ENCODE data around the gene SRPX. TPM values are rescaled to one million over a fixed set of nuclear protein-coding genes. Genes with fewer than 3 reads are reported as not detected.
A peak's percentile ranks its signal among the peaks of the same experiment; 100 is the strongest.

Gene SRPX, protein sequence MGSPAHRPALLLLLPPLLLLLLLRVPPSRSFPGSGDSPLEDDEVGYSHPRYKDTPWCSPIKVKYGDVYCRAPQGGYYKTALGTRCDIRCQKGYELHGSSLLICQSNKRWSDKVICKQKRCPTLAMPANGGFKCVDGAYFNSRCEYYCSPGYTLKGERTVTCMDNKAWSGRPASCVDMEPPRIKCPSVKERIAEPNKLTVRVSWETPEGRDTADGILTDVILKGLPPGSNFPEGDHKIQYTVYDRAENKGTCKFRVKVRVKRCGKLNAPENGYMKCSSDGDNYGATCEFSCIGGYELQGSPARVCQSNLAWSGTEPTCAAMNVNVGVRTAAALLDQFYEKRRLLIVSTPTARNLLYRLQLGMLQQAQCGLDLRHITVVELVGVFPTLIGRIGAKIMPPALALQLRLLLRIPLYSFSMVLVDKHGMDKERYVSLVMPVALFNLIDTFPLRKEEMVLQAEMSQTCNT
- 67.8 and 72.3 TPM in 2 replicates for total RNA-seq (2014; rRNA removed; shearing (Covaris generic))

DNA sequence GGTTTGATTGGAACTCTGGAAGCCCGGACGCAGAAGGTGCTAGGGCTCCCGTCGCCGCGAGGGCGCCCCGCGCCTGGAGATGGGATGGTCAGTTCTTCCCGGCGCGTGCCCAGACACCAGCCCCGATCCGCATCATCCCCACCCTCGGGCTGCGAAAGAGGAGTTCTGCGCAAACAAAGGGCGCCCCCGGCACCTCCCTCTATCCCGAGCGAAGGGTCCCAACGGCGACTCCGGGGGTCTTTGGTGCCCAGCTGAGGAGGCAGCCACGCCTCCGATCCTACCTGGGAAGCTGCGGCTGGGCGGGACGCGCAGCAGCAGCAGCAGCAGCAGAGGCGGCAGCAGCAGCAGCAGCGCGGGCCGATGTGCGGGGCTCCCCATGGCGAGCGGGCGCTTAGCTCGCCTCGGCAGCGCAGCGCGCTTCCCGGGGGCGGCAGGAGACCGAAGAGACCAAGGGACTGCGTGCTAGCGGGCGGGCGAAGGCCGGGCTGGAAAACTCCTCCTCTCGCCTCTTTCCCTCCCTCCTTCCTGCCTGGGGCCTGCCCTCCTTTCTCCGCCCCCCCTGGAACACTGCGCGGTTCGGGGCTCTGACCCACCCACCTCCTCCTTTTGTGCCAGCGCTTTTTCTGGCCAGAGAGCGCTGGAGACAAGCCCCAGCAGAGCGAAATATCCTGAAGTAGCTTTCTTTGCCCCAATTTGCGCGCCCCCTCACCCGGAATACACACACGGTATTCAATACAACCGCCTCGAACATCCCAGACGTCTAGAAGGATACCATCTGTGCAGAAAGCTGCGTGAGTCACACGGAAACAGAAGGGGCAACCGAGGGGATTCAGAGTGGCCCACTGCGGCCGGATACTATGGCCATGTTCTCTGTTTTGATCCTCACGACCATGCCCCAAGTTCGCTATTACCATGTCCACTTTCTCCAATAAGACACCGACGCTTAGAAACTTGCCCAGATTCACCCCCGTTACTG, at the start of gene SRPX:
SRPX (minus strand) TSS at position 457 of the 976 bp plus-strand sequence; CDS start at position 378, 79 bp downstream.
- no peak for DNase-seq (ENCODE audit: low spot score)

DNA sequence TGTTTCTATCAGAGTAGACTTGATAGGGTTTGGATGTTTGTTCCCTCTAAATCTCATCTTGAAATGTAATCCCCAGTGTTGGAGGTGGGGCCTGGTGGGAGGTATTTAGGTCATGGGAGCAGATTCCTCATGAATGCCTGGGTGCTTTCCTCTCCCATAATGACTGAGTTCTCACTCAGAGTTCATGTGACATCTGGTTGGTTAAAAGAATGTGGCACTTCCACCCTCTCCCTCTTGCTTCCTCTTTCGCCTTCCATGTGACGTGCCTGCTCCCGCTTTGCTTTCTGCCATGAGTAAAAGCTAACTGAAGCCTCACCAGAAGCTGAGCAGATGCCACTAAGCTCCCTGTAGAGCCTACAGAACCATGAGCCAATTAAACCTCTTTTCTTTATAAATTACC, 47.3 kb upstream of the SRPX start:
- DNase-seq (ENCODE audit: low spot score) = no peak

DNA sequence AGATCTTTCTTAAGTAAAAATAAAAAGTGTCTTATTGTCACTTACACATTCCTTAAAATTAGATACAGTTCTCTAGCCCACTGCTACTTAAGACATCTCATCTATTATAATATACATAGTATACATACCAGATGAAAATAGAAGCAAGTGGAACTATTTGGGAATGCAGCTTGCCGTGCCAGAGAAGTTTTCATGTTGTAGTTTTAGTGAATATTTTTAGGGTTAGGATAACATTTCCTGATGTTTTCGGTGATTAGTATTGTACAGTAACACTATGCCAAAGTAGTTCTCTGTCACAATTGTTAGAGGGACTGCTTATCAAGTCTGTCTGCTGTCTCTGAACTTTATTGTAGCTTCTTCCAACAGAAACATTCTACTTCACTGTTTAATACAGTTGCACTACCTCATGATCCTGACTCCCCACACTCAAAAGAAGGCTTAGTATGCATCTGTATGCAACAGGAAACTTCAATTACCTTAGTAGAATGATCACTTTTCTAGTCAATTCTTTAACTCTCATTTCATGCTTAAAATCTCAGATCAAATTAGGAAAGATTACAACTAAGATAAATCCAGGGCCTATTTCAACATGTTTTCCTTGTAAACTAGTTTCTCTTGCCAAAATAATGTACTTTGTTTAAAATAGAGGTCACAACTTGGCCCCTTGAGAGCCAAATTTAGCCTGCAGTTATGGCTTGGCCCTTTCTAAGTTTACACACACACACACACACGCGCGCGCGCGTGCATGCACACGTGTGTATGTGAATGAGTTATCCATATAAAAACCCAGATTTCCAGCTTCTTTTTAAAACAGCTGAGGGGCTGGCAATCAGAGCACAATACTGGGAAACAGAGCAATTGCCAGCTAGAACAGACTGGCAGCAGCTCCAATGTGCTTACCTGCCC, 42.3 kb upstream of the SRPX start:
- no peak for DNase-seq (ENCODE audit: low spot score)

DNA sequence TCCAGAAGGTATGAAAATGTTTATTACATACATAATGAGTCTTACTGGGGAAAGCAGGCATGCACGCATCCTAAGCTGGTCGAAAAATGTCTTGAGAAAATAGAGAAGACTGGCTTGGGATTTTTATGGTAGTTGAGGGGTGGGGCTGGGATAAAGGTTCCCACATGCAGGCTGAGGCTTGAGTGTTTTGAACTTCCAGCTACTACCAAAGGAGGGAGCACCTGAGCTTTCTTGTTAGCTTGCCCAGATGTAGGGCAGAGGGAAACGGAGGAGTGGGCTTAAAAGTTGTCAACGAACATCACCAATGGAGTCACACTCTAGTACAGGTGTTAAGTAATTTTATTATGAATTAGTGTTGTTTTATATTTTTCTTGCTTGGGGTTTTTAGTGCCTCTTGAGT, 39.6 kb upstream of the SRPX start:
- peak; percentile 21 for DNase-seq (ENCODE audit: low spot score)

DNA sequence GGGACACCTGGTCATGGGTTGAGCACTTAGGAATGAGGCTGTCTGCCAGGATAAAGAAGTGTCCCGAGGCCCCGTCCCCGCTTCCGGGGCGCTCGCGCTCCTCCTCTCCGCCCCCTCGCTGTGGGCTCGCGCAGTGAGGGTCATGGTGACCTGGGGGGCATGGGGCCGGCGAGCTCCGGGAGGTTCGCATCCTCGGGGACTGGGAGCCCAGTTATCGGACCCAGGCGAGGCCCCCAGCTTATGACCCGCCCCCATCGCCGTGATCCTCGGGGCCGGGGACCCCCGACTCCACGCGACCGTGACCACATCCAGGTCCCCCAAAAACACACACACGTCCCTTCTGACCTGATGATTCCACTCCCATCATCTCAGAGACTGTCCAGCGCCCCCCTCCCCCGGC, 35.3 kb upstream of the SRPX start:
- DNase-seq (ENCODE audit: low spot score) = no peak

DNA sequence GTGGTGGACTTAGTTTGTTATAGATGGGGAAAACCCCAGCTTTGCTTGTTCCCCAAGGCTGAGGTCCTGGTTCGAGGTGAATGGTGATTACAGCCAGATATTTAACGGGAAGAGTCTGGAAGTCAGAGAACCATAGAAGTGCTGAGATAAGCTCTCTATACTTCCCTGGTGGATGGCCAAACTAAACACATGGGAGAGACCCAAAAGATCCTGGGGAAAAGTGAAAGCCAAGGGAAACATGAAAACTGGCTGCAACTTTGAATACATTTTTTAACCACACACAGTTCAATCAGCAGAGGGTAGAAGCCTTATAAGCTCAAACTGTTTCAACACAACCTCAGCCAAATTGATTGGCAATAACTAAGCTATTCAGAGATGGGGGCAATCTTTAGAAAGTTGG, 29.3 kb upstream of the SRPX start:
- DNase-seq (ENCODE audit: low spot score) = no peak

DNA sequence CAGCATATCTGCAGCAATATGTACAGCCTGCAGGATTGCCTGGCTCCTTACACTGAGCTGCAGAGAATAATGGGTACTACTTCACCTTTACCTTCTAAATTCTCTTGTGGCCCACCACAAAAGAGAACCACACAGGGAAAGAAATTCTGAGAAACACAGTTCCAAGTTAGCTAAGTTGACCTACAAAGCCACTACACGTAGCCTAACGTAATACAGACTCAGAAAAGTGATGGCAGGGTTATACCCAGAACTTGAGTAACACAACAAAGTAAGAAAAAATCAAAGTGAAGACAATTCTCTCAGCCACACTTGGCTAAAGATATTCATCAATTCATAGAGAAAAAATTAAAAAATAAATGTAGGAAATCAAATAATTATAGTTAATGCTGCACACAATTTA, 26.4 kb upstream of the SRPX start:
- no peak for DNase-seq (ENCODE audit: low spot score)

DNA sequence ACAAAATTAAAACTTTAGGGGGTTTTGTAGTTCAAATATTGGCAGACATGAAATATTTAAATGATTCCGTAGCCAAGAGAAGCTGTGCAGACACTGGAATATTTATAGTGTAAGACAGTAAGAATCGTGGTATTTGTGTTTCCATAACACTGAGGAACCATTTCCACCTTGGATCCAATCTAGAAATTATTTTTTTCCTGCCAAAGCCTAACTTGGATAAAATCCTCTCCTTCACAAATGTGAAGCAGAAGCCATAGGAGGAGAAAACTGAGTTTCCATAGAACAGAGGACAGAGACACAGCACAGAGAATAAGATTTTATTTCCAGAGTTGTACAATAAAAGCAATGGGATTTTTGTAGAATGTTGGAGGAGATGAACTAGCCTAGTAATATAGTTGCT, 19.9 kb upstream of the SRPX start:
- DNase-seq (ENCODE audit: low spot score) = no peak

DNA sequence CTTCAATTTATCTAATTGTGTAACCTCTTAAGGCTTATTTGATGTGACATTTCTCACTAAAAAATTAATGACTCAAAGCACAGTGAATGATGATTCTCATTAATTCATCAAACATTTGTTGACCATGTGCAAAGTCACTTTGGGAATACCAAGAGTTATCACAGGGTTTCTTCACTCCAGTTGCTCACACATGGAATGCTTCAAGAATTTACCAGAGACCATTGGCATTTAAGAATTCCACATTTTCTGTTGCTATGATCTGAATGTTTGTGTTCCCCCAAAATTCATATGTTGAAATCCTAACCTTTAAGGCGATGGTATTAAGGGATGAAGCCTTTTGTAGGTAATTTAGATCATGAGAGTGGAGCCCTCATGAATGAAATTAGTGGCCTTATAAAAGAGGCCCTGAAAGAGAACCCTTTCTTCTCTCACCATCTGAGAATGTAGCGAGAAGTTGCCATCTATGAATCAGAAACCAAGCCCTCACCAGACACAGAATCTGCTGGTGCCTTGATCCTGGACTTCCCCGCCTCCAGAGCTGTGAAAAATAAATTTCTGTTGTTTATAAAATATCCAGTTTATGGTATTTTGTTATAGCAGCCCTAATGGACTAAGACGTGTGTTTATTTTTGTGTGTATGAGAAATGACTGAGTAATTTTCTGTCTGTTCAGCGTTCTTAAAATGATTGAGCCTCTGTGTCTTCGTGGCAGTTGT, 16.4 kb upstream of the SRPX start:
- DNase-seq (ENCODE audit: low spot score) = no peak

DNA sequence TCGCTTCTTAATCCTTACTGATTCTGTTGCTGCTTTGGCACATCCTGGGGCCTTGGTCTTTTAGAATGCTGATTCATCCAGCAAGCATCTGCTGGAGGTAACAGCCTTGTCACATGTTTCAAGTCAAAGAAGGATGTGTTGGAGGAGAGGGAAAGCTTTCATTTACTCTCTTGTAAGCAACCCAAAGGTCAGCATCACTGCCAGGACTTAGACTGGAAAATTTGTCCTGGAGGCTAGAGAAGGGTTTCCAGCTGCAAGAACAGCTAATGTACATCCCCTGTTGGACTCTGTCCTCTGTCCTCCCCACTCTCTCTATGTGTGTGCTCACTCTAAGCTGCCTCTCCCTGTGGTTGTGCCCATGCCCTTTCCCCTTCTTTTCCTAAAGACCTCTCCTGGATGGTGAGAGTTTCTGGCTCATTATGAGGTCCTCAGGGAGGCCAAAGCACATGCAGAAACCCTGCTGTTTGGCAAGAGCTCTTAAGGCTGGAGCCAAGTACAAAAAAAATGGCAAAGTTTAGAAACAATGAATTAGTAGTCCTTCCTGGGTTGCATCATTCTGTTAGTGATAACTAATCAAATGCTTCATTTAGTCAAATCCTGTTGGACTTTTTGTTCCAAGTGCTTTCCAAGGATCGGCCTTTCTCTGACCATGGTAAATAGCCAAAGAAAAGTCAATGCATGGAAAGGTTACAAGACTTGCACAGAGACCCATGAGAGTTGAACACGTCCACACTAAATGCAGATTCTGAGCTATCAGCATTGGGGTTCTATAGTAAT, 13.4 kb upstream of the SRPX start:
- peak; percentile 80 for DNase-seq (ENCODE audit: low spot score)

DNA sequence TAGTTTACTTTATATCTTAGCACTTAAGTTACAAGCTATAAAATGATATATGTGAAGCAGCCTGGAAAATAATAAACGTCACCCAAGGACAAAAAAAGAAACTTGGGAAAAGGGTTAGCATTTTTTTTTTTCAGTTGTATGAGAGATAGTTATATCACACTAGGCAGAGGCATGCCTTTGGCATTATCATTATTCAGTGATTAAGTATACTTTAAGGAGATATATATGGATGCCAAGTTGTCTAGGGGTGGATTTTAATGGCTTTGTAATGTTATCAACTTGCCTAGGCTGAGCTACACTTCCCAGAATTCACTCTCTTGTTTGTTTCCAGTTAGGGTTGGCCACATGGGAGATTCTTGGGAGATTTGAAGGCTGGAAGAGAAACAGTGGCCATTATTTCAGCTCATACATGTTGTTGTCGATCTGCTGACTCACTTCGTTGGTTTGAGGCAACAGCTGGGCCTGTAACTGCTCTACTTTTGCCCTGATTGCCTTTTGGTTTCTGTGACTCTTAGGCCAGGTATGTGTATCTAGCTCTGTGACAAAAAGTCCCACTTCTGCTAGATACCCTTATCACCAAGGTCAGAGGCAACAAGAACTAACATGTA, 11.5 kb upstream of the SRPX start:
- peak; percentile 7 for DNase-seq (ENCODE audit: low spot score)

DNA sequence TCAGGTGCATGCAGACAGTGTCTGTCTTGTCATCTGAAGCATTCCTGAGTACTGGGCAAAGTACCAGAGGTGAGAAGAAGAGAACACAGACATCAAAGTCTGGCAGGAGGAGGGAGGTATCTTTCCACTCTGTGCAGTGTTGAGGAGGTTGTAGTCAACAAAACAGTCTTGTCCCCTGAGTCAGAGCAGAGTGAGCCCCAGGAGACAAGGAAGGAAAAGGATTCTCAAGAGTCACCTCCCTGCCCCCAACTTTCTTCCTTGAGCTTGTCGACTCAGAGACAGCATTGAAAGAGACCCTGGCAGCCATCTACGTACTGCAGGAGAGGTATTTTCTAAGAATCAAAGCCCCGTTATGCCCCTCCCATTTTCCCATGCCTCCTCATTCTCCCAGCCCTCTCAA, 4.4 kb upstream of the SRPX start:
- DNase-seq (ENCODE audit: low spot score) = no peak

DNA sequence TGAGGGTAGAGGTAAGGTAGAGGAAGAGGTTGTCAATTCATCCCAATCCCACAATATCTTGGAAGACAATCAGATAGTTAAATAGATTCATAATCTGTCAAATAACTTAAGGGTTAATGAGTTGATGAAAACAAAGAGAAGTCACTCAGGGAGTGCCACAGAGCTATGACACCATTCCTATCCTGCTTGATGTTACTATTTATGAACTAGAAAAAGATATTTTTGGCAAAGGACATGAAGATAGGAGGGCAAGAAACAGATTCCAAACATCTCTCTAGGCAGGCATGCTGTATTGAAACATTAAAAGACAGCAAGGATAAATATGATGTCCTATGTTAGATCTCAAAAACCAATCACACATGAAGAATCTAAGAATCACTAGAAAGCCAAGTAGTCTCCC, 3.5 kb upstream of the SRPX start:
- no peak for DNase-seq (ENCODE audit: low spot score)

DNA sequence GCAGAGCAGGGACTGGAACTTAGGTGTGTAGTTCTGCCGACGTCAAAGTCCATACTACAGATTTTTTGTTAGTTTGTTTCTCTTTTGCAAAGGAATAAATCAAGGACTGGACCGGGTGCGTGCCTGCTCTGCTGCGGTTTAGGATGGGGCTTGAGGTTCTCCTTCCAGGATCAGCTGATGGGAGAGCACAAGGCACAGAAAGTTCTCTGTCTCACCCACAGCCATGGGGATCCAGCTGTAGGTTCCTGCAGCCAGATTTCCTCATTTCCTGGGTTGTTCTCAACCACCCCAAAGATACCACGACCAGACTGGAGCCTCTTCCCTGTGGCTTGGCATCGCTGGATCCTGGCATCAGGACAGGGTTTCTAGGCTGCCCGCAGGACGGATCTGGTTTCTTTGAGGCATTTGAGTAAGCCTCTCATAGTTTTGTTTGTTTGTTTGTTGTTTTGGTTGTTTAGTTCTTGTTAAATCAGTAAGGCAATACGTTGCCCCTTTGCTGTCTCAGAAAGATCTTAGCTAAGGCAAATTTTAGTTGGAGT, 789 bp upstream of the SRPX start:
- no peak for DNase-seq (ENCODE audit: low spot score)

DNA sequence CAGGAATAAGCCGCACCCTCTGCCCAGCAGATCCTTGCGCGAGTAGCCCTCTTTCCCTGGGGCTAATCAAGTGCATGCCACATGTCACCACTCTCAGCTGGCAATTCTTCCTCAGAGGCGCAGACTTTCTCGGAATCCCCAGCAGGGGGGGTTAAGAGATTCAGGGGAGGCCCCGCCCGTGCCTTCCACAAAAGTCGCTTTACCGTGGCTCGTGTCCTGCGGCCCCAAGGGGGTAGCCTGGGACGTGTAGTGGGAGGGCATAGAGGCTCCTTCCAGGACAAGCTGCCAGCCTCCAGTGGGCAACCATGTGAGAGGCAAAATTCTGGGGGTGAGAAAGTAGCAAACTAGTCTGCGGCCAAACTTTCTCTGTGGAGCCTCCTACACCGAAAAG, 652 bp downstream of the SRPX start:
- peak; percentile 65 for DNase-seq (ENCODE audit: low spot score)

DNA sequence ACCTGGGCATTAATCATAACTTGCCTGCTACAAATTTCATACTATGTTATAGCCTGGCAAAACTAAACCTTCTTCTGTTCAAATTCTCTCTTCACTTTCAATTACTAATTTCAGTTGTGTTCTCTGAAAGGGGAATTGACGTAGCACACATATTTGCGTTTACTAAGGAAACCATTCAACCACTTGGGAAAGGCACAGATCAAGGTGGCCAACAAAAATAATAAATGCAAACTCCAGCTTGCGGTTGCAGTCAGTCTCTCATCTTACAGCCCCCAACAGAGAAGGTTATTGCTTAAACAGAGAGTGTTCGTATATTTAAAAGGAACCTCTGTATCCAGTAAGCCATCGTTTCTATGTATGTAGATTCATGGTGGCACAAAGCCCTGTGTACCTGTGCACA, 4.0 kb downstream of the SRPX start:
- no peak for DNase-seq (ENCODE audit: low spot score)

DNA sequence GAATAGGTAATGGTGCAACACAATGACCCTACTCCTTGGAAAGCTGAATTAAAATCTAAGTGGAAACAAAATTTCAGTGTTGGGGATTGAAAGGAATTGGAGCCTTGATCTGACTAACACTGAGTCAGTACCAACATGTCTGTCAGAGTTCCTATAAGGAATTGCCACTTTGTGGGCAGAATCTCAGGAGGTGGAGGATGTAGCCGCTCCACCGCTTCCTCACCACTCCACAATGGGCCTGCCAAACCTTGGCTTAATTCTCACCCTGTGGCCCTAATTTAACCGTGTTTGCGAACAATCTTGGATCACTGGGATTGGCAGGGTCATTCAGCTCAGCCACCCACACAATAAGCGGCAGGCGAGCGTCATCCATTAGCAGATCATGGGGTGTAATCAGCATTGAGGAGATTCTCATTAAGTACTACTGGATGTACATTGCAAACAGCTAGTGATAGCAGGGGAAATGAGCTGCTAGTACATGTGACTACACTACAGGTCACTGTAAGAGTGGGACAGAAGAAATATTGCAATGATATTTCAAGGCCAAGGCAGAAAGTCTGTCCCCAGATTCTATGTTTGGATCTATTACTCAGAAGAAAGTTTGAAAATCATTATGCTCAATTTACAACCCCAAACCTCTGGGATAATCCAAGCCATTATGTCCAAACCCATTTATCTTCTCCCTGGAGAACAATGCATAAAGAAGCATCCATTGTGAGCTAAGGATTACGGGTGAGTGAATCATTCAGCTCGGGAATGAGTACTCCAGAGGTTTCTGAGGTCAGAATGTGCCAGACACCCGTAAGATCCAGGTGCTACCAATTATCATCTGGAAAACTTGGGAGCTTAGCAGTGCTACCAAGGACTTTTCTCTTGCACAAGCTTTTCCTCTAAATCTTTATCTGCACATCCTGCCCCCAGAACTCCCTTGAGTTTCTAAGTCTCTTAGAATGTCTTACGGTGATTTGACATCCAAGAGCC, 5.8 kb downstream of the SRPX start:
- DNase-seq (ENCODE audit: low spot score) = peak; percentile 13

DNA sequence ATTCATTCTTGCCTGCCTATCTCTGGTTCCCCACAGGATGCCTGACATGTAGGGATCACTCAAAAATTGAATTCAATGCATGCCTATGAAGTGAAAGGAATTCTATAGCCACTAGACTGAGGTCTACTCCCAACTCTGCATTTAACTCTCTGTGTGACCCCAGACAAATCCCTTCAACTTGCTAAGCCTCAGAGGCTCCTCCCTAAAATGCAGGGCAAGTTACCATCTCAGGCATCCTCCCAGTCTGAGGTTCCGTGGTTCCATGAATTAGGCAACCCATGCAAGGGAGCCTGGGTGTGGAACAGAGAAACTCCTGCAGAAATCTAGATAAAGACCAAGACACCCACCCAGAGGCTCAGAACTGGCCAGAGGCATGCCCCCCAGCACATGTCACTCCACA, 6.6 kb downstream of the SRPX start:
- DNase-seq (ENCODE audit: low spot score) = no peak

Data from H4 (cell line).